Measurements from ENCODE around the gene NKX1-1. TPM values are rescaled to one million over a fixed set of nuclear protein-coding genes. Genes with fewer than 3 reads are reported as not detected.

The NKX1-1 gene
- total RNA-seq, 1 donor from 2014 or later, result not detected

- no peaks in the 10 kb centered on the region for H3K36me3 ChIP-seq
- TF ChIP-seq CTCF (IDR thresholded peaks at IDR 0.05), result no peak
- no peak for TF ChIP-seq POLR2A (IDR thresholded peaks at IDR 0.05)
- TF ChIP-seq POLR2AphosphoS5 (IDR thresholded peaks at IDR 0.05; ENCODE audit: insufficient read depth in 1 of 2, low read depth in 1 of 2), result no peak
- no peaks in the 10 kb centered on the region for H3K9me3 ChIP-seq
- H3K4me3 ChIP-seq, result no peak overlapping the region
- H3K27ac ChIP-seq, result no peak overlapping the region
- peak in 1 of 2 donors; percentile 87 for DNase-seq (ENCODE audit: extremely low spot score in 2 of 2)
- peaks cover 45% of the 10 kb centered on the region for H3K27me3 ChIP-seq
- intact Hi-C loops (cut with DNase I), result no loop called here
- H3K4me1 ChIP-seq, result peaks cover 42% of the 10 kb centered on the region
Measured at GRCh38 chr4:1406981-1407656, 877 bp upstream of the NKX1-1 start.

DNA sequence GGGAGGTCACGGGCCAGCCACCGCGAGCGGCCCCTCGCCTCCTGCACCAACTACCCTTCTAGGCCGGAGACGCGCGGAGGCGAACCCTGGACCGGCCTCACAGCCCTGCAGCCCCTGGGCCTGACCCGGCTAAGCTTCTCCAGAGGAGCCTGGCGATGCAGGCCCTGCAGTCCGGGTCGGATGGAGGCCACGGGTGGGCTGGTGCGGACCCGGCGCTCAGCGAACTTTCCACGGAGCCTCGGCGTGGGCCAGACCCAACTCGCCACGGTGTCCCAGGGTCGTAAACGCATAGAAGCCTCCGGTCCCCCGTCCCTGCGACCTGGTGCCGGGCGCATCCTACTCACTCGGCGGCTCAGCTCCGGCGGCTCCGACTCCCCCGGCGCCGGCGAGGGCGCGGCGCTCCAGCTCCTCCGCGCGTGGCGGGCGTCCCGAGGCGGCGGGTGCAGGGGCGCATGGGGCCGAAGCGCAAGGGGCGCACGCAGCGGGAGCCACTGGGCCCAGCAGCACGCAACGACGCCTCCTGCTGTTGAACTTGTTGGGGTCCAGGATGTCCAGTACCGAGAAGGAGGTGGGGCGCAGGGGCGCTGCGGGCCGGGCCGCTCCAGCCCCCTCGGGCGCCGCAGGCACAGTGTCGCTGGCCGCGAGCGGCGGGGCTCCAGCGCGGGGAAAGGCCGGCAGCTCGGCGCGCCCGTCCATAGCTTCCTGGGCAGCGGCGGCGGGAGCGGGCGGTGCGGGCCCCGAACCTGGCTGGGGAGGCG, 427 bp downstream of the NKX1-1 start:
- H3K36me3 ChIP-seq, result no peaks in the 10 kb centered on the region
- H3K27ac ChIP-seq, result no peak overlapping the region
- no peaks in the 10 kb centered on the region for H3K9me3 ChIP-seq
- H3K27me3 ChIP-seq, result peaks cover 48% of the 10 kb centered on the region
- no peak overlapping the region for H3K4me3 ChIP-seq
- TF ChIP-seq POLR2A (IDR thresholded peaks at IDR 0.05) (no peak), CTCF (IDR thresholded peaks at IDR 0.05) (no peak), POLR2AphosphoS5 (IDR thresholded peaks at IDR 0.05; ENCODE audit: insufficient read depth in 1 of 2, low read depth in 1 of 2) (no peak)
- intact Hi-C loops (cut with DNase I), result no loop called here
- H3K4me1 ChIP-seq, result peaks cover 46% of the 10 kb centered on the region
- DNase-seq (ENCODE audit: extremely low spot score in 2 of 2), result peak in 1 of 2 donors; percentile 72

DNA sequence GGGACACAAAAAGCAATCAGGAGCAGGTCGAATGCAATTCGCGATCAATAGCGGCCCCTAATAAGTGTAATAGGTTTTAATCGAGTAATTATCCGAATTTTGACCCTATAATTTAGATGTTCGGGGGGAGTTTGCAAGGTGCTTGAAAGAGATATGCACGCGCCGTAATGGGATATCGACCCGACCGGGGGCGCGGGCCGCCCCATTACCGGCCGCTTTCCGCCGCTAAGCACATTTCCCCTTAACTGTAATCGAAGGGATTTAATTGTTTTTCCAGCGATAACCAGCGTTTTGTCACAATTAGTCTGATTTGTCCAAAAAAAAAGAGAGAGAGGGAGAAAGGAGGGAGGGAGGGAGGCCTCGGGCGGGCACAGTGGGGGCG, 997 bp downstream of the NKX1-1 start:
- Histone ChIP-seq H3K36me3 (no peaks in the 10 kb centered on the region), H3K4me1 (peaks cover 46% of the 10 kb centered on the region), H3K27ac (no peak overlapping the region), H3K9me3 (no peaks in the 10 kb centered on the region), H3K27me3 (peaks cover 52% of the 10 kb centered on the region), H3K4me3 (no peak overlapping the region)
- intact Hi-C loops (cut with DNase I), result no loop called here
- TF ChIP-seq POLR2AphosphoS5 (IDR thresholded peaks at IDR 0.05; ENCODE audit: insufficient read depth in 1 of 2, low read depth in 1 of 2) (no peak), POLR2A (IDR thresholded peaks at IDR 0.05) (no peak), CTCF (IDR thresholded peaks at IDR 0.05) (no peak)
- no peak for DNase-seq (ENCODE audit: extremely low spot score in 2 of 2)

- Histone ChIP-seq H3K9me3 (no peaks in the 10 kb centered on the region), H3K4me3 (no peak overlapping the region), H3K36me3 (no peaks in the 10 kb centered on the region), H3K27me3 (peaks cover 54% of the 10 kb centered on the region), H3K4me1 (peaks cover 46% of the 10 kb centered on the region), H3K27ac (no peak overlapping the region)
- no peak for TF ChIP-seq CTCF (IDR thresholded peaks at IDR 0.05)
- no peak for TF ChIP-seq POLR2AphosphoS5 (IDR thresholded peaks at IDR 0.05; ENCODE audit: insufficient read depth in 1 of 2, low read depth in 1 of 2)
- TF ChIP-seq POLR2A (IDR thresholded peaks at IDR 0.05), result no peak
- peak in 1 of 2 donors; percentile 88 for DNase-seq (ENCODE audit: extremely low spot score in 2 of 2)
- intact Hi-C loops (cut with DNase I), result no loop called here
Measured at GRCh38 chr4:1404573-1405253, 1.5 kb downstream of the NKX1-1 start.
